GM12891 (cell line): Measurements from ENCODE around the gene ACAD9.
A peak's percentile ranks its signal among the peaks of the same experiment; 100 is the strongest.

ENCODE experiments used
- DNase-seq: peaks from one replicate; pipeline ENCODE4 v3.0.0; 2011; ENCODE audit warnings: low spot score; ENCODE audit not compliant: insufficient read length
- FAIRE-seq: peaks from 2 replicates; lab custom pipeline; 2011; peaks lifted over from hg19 to GRCh38; lab: Jason Lieb, UNC
- PAX5 ChIP-seq: IDR thresholded peaks from 2 replicates; pipeline ENCODE4 v1.6.1; 2011; ENCODE audit warnings: low read length, moderate library complexity, mild to moderate bottlenecking; ENCODE audit not compliant: insufficient read depth, severe bottlenecking
- POLR2A ChIP-seq: IDR thresholded peaks from 2 replicates; pipeline ENCODE4 v1.6.1; 2011; ENCODE audit warnings: low read depth, low read length, control low read depth
- POLR2AphosphoS5 ChIP-seq: IDR thresholded peaks from 2 replicates; pipeline ENCODE4 v1.6.1; 2011; ENCODE audit warnings: low read depth, low read length, control low read depth
- POU2F2 ChIP-seq: IDR thresholded peaks from 2 replicates; pipeline ENCODE4 v1.6.1; 2011; ENCODE audit warnings: low read depth, mild to moderate bottlenecking, control low read depth, low read length, moderate library complexity
- SPI1 ChIP-seq: IDR thresholded peaks from 2 replicates; pipeline ENCODE4 v1.6.1; 2011; ENCODE audit warnings: low read depth, low read length, control low read depth
- TAF1 ChIP-seq: IDR thresholded peaks from 2 replicates; pipeline ENCODE4 v1.6.1; 2011; ENCODE audit warnings: low read depth, low read length, control low read depth

Gene ACAD9

DNA sequence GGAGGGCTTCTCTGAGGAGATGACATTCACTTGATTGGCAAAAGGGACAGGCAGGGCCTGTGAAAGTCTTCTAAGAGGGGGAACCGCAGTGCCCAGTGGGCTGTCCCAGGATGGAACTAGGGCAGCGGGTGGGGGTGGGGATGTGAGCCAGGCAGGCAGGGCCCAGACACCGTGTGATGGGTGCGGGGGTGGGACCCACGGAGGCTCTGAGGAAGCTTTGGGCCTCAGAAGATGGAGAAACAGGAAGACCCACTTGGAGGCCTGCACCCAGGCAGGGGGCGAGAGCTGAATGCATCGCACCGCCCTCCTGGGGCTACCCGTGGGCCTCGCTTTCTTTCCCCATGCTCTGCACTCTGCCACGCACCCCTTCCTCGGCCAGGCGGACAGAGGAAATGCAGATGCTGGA, 32.9 kb upstream of the ACAD9 start:
- DNase-seq (no peak), FAIRE-seq (no peak)
- TF ChIP-seq POLR2A (no peak), TAF1 (no peak)

GRCh38 chr3:128847666-128848370, 31.6 kb upstream of the ACAD9 start:
- no peak for FAIRE-seq
- TF ChIP-seq POU2F2 = no peak
- TF ChIP-seq PAX5 = no peak
- no peak for TF ChIP-seq TAF1
- no peak for TF ChIP-seq POLR2AphosphoS5
- no peak for TF ChIP-seq POLR2A
- TF ChIP-seq SPI1 = no peak

DNA sequence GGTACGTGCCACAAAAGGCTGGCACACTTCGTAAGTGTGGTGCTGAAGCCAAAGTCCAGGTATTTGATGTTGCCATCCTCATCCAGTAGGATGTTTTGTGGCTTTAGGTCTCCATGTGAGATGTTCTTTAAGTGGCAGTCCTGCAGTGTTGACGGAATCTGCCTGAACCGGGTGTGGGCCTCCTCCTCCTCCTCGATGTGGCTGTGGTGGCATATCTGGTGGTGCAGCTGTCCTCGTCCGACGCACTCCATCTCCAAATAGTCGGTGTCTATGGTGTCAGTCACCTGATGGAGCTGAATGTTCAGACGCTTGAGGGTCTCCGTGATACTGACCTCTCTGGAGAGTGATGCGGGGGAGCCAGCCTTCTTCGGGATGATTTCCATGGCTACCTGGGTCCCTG, 30.5 kb upstream of the ACAD9 start:
- no peak for TF ChIP-seq TAF1
- TF ChIP-seq POU2F2 = no peak
- TF ChIP-seq PAX5 = no peak
- no peak for TF ChIP-seq POLR2AphosphoS5
- no peak for TF ChIP-seq SPI1
- TF ChIP-seq POLR2A = no peak
- FAIRE-seq (no peak), DNase-seq (no peak)

More at GRCh38 chr3:128847666-128848370, 31.6 kb upstream of the ACAD9 start:
- DNase-seq = no peak

GRCh38 chr3:128849911-128850455, 29.4 kb upstream of the ACAD9 start:
- FAIRE-seq (no peak), DNase-seq (no peak)
- TF ChIP-seq POLR2A (no peak), TAF1 (no peak), POU2F2 (no peak)

DNA sequence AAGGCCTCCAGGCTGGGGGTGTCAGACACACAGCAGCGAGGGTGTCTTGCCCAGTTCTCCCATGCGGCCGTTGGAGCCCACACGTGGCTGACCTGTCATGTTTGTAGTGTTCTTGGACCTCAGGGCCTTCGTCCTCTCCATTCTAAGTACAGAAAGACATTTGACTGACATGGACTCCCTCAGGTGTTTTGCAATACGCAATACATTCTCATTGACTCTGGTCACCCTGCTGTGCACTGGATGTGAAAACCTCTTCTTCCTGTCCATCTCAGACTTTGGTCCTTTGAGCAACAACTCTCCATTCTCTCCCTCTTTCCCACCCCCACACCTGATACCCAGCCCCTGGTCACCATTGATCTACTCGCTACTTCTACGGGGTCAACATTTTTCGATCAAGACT, 28.9 kb upstream of the ACAD9 start:
- TF ChIP-seq POU2F2 (no peak), PAX5 (no peak), POLR2A (no peak), SPI1 (no peak), POLR2AphosphoS5 (no peak), TAF1 (no peak)
- DNase-seq = no peak

DNA sequence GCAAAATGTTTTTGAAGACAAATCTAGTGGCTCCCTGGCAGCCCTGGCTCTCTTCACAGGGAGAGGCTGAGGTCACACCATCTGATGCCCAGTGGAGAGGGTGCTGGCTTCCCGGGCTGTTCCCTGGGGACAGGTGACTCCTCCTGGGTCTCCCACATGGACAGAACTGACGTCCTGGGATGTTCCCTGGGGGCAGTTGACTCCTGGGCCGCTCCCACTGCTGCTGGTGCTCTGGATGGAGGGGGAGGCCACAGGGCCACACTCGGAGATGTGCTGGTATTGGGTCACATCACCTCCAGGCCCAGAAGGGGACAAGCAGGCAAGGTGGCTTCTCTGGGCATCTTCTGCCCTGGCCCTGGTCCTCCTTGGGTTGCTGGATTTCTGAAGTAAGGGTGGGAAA, 27.8 kb upstream of the ACAD9 start:
- no peak for FAIRE-seq
- no peak for TF ChIP-seq POLR2A
- TF ChIP-seq PAX5 = no peak
- TF ChIP-seq SPI1 = no peak
- TF ChIP-seq TAF1 = no peak
- no peak for TF ChIP-seq POU2F2
- TF ChIP-seq POLR2AphosphoS5 = no peak
- DNase-seq = no peak

More for the DNA sequence above, 28.9 kb upstream of the ACAD9 start:
- FAIRE-seq = no peak

DNA sequence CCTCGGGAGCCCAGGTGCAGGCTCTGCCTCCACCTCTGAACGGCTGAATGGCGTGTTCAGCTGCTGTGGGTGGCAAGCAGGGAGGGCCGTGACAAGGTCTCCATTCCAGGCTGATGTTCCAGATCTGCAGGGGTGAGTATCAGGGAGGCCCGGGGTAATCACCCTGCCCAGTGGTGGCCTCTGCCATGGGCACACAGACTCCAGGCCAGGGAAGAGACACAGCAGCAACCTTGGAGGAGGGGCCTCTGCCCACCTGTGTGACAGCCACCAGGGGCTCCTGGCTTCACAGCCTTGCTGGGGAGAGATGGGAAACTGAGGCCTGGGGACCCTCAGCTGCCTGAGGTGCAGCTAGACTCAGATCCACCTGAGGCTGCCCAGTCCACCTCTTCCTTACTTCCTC, 25.6 kb upstream of the ACAD9 start:
- TF ChIP-seq PAX5 = no peak
- no peak for TF ChIP-seq TAF1
- no peak for TF ChIP-seq POU2F2
- no peak for TF ChIP-seq POLR2A
- no peak for TF ChIP-seq SPI1
- TF ChIP-seq POLR2AphosphoS5 = no peak
- DNase-seq = no peak
- no peak for FAIRE-seq

GRCh38 chr3:128854475-128854874, 24.9 kb upstream of the ACAD9 start:
- DNase-seq = no peak
- no peak for FAIRE-seq

GRCh38 chr3:128855569-128855968, 23.9 kb upstream of the ACAD9 start:
- DNase-seq = no peak
- peak; percentile 5 for FAIRE-seq
- TF ChIP-seq TAF1 (no peak), POU2F2 (no peak), POLR2AphosphoS5 (no peak), SPI1 (no peak), POLR2A (no peak), PAX5 (no peak)

More at GRCh38 chr3:128854475-128854874, 24.9 kb upstream of the ACAD9 start:
- no peak for TF ChIP-seq PAX5
- TF ChIP-seq SPI1 = no peak
- no peak for TF ChIP-seq POU2F2
- no peak for TF ChIP-seq POLR2AphosphoS5
- TF ChIP-seq POLR2A = no peak
- no peak for TF ChIP-seq TAF1

DNA sequence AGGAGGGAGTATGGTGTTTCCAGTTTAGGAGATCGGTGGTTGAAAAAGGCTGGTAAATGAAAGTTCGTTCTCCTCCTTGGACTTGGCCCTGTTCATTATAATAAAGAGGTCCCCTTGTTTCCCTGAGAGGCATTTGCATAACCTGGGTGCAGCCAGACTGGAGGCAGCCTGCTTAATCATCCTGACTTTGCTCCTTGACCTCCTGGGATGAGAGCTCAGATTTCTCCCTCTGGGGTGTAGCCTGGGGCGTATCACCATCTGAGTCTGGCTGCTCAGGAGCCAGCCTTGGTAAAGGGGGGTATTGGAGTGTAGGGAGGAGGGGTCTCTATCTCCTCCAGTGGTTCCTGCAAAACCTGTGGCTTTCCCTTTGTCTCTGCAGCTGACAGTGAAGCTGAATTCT, 21.3 kb upstream of the ACAD9 start:
- DNase-seq = no peak
- TF ChIP-seq SPI1 (no peak), TAF1 (no peak), POLR2AphosphoS5 (no peak), POU2F2 (no peak), POLR2A (no peak)
- FAIRE-seq = no peak

DNA sequence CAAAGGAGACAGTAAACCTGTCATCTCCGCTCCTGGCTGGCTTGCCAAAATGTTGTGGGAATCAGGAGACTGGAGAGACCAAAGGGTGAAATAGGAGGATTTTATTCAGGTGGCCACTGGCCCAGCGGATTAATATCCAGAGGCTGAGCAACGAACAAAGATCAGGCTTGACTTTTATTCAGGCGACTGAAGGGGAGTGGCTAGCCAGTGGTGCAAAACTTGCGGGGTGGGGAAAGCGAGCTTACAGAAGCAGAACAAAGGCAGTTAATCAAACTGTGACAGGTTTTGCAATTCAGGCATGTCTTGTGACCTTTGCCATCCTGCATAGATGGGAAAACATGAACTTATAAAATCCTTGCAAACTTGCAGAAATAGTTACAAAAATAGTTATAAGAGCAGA, 19.8 kb upstream of the ACAD9 start:
- FAIRE-seq (no peak), DNase-seq (no peak)
- TF ChIP-seq POLR2A (no peak), SPI1 (no peak), POU2F2 (no peak), TAF1 (no peak), PAX5 (no peak), POLR2AphosphoS5 (no peak)
